Measurements from ENCODE around the gene PTRH1.
"Not testable (repeated sequence)": the region's sequence is repeated elsewhere in the genome, so short reads cannot be mapped to it uniquely, and the experiment has no call there.

The PTRH1 gene

DNA sequence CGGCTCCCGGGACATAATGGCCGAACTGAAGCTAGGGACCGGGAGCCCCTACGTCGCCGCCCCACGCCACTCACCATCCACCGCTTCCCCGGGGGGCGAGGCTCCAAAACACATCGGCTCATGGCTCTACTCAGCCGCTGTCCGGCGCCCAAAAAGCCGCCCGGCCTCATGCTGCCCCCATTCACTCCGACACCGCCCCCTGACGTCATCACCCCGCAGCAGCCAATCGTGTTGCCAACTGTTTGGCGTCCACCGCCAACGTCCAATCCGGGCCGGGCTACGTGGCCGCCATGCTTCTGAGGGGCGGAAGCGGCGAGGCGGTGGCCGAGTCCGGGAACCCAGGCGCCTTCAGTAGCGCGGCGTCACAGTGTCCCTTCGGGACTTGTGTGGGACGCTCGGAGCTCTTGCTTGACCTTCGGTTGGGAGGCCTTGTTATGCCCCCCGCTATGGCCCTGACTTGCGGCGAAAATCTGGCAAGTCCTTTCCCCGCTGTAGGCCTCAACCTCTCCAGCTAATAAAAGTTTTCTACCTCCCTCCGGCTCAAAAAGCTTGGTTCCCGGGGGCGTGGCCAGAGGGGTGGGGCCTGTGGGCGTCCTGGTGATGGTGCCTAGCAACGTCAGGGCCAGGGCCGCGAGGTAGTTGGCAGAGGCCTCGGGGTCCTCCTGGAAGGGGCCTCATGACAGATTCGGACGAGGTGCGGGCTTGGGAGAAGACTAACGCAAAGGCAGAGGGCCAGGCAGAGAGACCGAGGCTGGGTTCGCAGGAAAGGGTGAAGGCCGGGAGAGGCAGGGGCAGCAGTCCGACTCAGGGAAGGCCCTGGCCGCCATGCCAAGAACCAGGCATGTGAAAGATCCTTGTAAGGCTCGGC lies at the start of gene PTRH1, which contains the start of gene TTC16:
PTRH1 (minus strand) TSS at position 194 of the 868 bp plus-strand sequence; CDS start at position 170, 24 bp downstream.
TTC16 (plus strand) TSS at position 610 of the 868 bp plus-strand sequence; CDS start at position 677, 67 bp downstream.
- DNase-seq: peak; percentile 99

DNA sequence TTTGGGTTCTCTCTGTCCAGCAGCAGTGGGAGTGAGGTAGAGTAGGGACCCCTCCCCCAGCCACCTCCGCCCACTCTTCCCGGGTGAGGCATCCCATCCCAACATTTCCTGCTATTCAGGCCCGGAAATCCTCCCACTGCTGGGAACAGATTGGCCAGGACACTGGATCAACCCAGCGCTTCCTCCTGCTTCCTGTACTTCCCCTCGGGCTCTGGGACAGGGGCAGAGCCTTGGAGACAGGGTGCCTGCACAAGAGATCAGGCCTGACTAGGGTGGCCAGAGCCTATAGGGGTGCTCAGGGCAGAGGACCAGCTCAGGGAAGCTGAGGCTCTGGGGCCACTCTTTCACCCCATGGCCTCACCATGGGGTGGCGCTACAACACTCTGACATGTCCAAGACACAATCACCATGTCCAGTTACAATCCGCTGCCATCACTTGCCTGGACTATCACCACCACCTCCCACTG lies 48.5 kb upstream of the PTRH1 start:
- no peak for DNase-seq

GRCh38 chr9:127762111-127762676 lies 46.7 kb upstream of the PTRH1 start:
- no peak for DNase-seq

GRCh38 chr9:127761491-127761956 lies 46.1 kb upstream of the PTRH1 start:
- no peak for DNase-seq

DNA sequence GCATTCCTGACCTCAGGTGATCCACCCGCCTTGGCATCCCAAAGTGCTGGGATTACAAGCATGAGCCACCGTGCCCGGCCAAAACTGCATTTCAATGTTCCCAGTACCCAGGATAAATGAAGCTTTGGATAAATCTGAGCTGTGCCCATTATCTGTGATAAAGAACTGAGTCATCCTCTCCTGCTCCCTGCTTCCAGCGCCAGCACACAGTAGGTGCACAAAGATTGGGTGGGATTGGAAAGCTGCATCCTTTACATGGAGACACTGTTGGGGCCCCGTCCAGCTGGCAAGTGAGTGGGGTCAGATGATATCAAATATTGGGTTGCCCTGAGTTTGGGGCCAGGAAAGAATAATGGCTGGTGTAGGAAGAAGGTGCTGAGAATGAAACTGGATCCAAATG lies 45.6 kb upstream of the PTRH1 start:
- no peak for DNase-seq

GRCh38 chr9:127758843-127759242 lies 43.4 kb upstream of the PTRH1 start:
- no peak for DNase-seq

GRCh38 chr9:127756776-127757175 lies 41.3 kb upstream of the PTRH1 start:
- not testable (repeated sequence) for DNase-seq

- DNase-seq: no peak
Measured at GRCh38 chr9:127756233-127756632, 40.8 kb upstream of the PTRH1 start.

- DNase-seq: peak; percentile 50
Measured at GRCh38 chr9:127755061-127756060, 39.9 kb upstream of the PTRH1 start.

- peak; percentile 51 for DNase-seq
Measured at GRCh38 chr9:127754099-127755060, 38.9 kb upstream of the PTRH1 start.

GRCh38 chr9:127753622-127754021 lies 38.2 kb upstream of the PTRH1 start:
- DNase-seq: peak; percentile 37

DNA sequence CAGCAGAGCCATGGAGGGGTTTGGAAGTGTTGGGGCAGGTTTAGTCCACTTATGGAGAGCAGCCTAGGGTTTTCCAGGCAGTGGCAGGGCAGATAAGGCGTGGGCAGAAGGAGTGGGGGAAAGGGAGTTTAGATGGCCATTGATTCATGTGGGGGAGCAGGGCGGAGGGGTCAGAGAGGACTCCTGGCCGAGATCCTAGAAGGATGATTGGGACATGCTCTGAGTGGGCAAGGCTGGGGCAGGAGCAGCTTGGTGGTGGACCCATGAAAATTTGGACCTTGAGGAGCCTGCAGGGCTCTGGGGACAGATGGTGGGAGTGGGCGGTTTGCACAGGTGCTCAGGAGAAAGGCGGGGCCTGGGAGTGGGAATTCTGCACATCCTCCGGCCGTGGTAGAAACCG lies 37.7 kb upstream of the PTRH1 start:
- DNase-seq: no peak

- DNase-seq: no peak
Measured at GRCh38 chr9:127751269-127752054, 36.0 kb upstream of the PTRH1 start.

DNA sequence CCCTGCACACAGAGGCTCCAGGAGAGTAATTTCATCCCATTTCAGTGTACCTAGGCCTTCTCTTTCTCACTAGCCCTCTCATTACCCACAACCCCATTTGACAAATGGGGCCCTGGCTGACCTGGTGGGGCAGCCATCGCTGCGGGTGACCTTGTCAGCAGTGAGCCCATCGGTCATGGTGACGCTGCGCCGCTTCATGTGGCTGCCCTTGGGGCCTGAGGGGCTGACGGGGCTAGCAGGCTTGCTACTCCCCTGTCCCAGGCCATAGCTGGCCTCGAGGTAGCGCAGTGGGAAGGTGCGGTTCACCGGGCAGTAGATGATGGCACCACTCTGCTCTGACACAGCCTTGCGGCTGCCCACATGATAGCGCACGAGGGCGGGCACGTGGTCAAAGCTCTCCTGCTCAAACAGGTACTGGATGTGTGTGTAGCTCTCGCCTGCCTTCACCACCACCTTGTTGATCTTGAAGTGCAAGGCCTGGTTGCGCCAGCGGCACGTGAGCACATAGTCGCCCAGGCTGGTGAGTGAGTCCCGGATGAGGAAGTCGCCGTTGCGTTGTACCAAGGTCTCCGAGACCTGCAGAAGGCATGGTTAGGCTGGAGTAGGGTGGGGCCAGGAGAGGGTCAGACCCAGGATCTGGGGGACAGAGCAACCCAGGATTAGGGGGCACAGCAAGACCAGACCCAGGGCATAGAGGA lies 33.8 kb upstream of the PTRH1 start:
- DNase-seq: no peak

DNA sequence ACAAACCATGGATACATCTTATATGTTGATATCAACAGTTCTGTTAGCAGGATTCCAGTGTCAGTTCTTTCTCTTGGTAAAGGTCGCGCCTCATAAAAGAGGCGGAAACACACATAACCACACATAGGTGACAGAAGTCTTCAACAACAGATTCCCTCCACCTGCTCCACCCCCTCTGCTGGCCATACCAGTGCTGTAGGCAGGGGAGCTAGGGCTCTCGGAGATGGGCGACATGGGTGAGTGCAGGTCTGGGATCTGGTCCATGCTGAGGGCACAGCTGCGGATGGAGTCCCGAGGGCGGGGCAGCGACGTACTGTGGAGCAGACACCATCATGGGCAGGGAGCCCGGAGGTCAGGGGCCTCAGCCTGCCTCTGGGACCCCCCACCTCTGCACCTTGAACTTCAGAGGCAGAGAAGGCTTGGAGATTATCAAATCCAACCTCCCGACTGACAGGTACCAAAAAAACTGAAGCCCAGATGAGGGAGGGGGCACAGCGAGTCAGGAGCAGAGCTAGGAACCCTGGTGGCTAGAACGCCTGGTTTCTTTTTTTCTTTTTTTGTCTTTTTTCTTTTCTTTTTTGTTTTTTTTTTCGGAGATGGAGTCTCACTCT lies 31.6 kb upstream of the PTRH1 start:
- no peak for DNase-seq

DNA sequence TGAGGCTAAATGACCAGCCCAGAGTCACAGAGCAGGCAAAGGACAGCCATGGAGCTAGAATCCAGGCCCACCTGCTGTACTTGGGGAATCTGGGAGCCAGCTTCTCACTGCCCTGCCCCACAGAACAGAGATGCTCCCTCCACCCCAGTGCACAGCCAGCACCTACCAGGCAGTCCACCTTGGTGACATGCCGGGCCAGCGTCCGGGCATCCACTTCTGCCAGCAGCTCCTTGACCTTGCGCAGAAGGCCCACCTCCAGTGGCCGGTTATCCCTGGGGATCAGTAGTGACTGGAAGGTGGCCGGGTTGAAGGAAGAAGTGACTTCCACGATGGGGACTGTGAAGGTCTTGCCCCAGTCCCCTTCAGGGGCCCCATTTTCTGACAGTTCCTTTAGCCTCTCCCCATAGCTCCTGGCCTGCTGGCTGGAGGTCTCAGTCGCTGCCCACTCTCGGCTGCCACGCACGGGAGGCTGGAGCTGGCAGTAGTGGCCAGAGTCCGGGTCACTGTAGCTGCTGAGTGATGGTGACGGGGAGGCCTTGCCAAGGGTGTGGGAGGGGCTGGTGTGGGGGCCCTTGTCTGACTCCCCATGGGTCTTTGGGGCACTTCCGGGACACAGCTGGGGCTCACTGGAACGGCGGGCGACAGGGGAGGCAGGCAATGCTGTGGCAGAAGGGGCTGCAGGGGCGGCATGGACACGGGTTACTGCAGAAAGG lies 29.1 kb upstream of the PTRH1 start:
- DNase-seq: no peak

GRCh38 chr9:127742435-127743088 lies 27.1 kb upstream of the PTRH1 start:
- DNase-seq: peak; percentile 56

GRCh38 chr9:127741831-127742434 lies 26.5 kb upstream of the PTRH1 start:
- DNase-seq: no peak

Measured in right forelimb (tissue), 1 donor.